Activated effector memory CD4-positive, alpha-beta T cell treated with anti-CD3 and anti-CD28 coated beads, Interleukin-2, amount 50 U/mL, for 16 hours (primary cell): ENCODE measurements around the gene SP3.
A peak's percentile ranks its signal among the peaks of the same experiment; 100 is the strongest.

Experiments
- DNase-seq: peaks from one replicate; pipeline ENCODE4 v3.0.0-alpha.2; 2020

SP3 gene

GRCh38 chr2:173965372-173966025 is at the start of gene SP3:
TSS of gene SP3 (minus strand) at chr2:173965373. CDS start at chr2:173965171, 202 bp downstream.
- peak; percentile 98 for DNase-seq

- DNase-seq: no peak
Observed at GRCh38 chr2:174014699-174015070, 49.5 kb upstream of the SP3 start.

DNA sequence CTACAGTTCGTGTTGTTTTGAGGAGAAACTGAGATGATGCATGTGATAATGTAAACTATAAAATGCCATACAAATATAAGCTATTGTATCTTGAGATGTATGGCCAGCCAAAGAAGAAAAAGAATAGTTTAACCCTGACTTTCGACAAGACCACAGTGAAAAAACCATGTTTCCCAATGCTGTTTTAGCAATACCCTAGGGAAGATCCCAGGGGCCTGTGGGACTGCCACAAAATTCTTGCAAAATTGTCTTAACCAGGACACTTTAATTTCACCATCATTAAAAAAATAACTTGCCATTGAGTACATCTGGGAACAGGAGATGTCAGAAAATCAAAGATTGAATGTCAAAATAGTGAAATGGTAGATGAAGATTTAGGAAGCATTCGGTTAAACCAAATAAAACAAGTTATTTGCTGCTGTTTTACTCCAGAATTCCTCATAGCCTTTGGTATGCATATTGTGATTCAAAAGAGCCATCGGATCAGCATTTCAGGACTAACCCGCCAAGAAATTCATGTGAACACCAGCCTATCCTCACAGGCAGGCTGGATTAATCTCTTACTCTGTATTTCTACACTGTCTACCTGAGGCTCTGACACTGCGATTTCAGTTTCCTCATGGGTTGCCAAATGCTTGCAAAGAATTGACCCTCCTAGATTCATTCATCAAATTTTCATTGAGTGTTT is 49.0 kb upstream of the SP3 start:
- no peak for DNase-seq

- DNase-seq: no peak
Observed at GRCh38 chr2:174013315-174013751, 48.2 kb upstream of the SP3 start.

GRCh38 chr2:174012347-174013314 is 47.5 kb upstream of the SP3 start:
- DNase-seq: peak; percentile 73

GRCh38 chr2:174011796-174012195 is 46.6 kb upstream of the SP3 start:
- DNase-seq: no peak

- DNase-seq: no peak
Observed at GRCh38 chr2:174011173-174011572, 46.0 kb upstream of the SP3 start.

- no peak for DNase-seq
Observed at GRCh38 chr2:174009488-174010223, 44.5 kb upstream of the SP3 start.

DNA sequence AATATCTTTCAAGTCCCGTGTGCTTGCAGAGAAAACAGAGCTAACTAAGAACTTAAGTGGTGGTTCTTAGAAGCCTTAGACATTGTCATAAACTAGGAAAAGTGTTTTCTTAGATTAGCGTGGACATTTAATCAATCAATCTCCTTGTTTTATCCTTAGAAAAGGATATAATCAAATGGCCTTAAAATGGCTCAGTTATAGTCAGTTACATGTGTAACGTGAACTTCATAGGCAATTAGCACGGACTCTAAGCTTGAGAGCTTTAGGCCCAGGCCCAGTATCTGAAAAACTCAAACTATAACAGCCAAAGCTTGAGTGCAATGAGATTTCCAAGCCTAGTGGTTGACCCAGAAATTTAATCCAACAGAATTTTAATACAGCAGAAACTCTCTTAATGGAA is 43.5 kb upstream of the SP3 start:
- no peak for DNase-seq

- DNase-seq: no peak
Observed at GRCh38 chr2:174007010-174007409, 41.8 kb upstream of the SP3 start.

DNA sequence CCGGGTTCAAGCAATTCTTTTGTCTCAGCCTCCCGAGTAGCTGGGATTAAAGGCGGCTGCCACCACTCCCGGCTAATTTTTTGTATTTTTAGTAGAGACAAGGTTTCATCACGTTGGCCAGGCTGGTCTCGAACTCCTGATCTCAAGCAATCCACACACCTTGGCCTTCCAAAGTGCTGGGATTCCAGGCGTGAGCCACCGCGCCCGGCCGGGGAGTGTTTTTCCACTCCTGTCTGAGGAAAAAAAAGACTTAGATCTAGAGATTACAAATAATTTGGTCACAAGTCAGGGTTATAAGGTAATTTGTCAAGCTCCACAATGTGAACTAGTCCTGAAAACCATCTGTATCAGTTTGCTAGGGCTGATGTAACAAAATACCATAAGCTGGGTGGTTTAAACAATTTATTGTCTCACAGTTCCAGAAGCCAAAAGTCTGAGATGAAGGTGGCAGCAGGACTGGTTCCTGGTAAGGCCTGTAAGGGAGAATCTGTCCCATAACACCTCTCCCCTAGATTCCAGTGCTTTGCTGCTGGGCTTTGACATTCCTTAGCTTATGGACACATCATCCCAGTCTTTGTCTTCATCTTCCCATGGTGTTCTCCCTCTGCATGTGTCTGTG is 40.7 kb upstream of the SP3 start:
- DNase-seq: no peak

DNA sequence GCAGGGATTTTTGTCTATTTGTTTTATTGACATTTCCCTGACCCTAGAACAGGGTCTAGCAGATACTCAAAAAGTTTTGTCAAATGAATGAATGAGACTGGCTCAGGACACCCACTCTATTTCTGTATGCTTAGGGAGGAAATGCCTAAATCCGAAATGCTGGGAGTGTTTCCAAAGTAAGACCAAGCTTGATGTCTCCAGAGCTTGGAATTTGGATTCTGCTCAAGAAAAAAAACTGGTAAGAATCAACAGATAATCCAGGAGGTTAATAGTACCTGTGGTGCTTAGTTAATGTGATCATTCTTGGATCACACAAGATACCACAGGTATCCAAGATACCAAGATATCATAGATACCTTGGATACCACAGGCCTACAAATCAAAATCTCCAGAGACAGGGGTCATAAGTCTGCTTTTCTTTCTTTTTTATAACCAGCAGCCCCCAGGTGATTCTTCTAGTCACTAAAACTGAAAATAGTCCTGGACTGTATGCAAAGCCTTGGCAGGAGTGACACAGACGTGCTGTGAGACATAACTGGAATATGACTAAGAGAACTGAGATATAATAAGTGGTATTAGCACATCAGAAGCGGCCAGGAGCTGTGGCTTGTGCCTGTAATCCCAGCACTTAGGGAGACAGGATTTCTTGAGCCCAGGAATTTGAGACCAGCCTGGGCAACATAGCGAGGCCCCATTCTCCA is 39.9 kb upstream of the SP3 start:
- DNase-seq: no peak

DNA sequence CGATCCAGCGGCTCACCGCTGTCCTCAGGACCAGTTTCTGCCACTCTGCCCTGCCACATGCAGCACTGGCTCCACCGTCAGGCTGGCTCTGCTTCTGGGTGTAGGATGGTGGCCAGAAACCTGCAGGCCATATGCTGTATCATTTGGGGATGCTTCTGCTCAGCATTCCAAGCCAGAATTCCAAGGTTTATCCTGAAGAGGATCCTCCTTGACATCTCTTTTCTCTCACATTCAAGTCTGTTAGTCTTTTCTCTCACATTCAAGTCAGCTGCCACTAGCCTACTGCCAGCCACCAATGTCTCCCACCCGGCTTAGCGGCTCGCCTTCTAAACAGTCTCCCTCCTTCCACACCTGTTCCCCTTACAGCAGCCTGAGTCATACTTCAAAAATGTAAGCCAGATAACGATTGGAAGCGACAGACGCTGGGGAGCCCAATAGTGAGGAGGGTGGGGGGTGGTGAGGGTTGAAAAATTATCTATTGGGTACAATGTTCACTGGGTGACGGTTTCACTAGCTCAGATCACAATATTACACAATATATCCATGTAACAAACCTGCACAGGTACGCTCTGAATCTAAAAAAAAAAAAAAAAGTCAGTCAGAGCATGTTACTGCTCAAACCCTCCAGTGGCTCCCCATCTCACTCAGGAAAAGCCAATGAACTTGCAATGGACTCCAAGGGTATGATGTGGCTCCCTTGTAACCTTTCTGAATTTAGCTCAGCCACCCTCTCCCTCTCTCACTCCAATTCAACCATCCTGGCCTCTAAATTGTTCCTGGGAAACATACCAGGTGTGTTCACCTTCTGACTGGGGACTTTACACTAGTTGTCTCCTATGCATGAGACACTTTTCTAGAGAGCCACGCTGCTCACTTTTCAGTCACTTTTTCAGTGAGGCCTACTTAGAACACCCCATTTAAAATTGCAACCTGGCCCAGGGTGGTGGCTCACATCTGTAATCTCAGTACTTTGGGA is 38.8 kb upstream of the SP3 start:
- DNase-seq: no peak

- DNase-seq: no peak
Observed at GRCh38 chr2:174002679-174003078, 37.5 kb upstream of the SP3 start.

- no peak for DNase-seq
Observed at GRCh38 chr2:174001107-174001506, 35.9 kb upstream of the SP3 start.

DNA sequence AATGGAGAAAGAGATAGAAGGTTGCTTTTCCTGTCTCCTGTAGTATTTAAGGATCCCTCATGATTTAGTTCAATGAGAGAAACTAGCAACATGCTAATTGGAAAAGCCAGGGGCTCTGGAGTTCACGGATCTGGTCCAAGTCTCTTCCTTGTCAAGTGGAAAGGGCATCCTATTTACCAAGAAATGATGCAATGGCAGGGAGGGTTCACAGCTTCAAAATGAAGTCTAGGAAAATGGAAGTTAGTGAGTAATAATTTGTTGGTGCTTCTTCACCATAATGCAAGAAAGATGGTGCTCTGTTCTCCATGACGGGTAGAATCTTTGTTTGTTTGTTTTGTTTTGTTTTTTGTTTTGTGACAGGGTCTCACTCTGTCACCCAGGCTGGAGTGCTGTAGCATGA is 34.6 kb upstream of the SP3 start:
- DNase-seq: no peak

DNA sequence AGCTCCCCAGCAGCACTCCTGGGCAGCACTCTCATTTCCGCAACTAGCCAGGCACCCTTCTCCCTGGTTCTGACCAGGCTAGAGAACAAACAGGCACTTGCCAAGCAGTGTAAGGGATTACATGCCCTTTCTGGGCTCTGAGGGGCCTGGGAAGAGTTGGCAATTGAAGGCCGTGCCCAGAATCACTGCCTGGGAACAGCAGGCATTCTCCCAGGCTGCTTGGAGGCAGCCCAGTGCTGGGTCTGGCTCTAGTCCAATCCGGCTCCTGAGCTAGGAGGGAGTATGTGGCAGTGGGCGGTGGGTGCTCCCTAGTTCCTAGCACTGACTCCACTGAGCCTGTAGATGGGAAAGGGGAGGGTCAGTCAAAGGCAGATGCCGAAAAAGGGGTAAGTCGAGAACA is 34.1 kb upstream of the SP3 start:
- DNase-seq: no peak

DNA sequence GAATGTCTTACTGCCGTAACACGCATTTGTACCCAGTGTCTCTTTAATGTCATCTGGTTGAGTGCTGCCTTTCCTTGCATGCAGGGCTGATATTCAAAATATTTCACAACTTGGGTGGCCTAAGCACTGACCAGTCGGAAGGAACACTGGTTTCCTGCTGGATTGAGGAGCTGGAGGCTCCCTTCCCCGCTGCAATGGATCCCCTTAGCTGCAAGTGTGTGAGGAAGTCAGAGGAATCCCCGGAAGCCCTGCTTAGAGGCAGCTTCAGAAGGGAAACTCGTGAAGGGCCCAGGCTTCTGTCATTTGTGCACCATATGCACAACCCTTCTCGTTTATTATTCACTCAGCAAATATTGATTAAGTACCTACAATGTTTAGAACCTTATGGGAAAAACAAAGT is 33.2 kb upstream of the SP3 start:
- no peak for DNase-seq

GRCh38 chr2:173997753-173998152 is 32.6 kb upstream of the SP3 start:
- DNase-seq: no peak

DNA sequence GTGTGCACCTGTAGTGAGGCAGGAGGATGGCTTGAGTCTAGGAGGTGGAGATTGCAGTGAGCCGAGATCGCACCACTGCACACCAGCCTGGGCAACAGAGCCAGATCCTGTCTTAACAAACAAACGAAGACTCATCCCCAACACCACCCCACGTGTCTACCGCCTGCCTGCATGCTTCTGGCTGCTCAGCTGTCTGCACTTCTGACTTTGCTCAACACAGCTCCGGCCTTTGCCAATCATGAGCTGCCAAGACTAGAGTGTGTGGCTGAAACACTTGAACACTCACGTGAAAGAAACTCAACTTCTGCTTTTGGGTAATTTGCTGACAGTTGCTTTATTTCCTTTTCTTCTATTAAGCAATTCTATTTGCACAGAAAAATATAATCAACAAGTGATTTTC is 32.1 kb upstream of the SP3 start:
- DNase-seq: no peak

- no peak for DNase-seq
Observed at GRCh38 chr2:173996766-173997165, 31.6 kb upstream of the SP3 start.
